ENCODE results near the gene OR8G1.
"Not testable (repeated sequence)": the region's sequence is repeated elsewhere in the genome, so short reads cannot be mapped to it uniquely, and the experiment has no call there.

Gene OR8G1

DNA sequence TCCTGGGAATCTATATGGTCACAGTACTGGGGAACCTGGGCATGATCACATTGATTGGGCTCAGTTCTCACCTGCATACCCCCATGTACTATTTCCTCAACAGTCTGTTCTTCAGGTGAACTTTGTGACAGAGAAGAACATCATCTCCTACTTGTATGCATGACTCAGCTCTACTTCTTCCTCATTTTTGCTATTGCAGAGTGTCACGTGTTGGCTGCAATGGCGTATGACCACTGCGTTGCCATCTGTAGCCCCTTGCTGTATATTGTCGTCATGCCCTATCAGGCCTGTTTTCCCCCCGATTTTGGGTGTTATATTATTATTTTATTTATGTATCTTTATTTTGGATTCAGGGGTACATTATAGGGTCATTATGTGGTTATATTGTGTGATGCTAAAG, 2.4 kb upstream of the OR8G1 start:
- DNase-seq (ENCODE audit: low spot score): no peak

DNA sequence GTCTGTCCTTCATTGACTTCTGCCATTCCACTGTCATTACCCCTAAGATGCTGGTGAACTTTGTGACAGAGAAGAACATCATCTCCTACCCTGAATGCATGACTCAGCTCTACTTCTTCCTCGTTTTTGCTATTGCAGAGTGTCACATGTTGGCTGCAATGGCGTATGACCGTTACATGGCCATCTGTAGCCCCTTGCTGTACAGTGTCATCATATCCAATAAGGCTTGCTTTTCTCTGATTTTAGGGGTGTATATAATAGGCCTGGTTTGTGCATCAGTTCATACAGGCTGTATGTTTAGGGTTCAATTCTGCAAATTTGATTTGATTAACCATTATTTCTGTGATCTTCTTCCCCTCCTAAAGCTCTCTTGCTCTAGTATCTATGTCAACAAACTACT, 9.0 kb downstream of the OR8G1 start:
- not testable (repeated sequence) for DNase-seq (ENCODE audit: low spot score)

- no peak for DNase-seq (ENCODE audit: low spot score)
These were observed 15.2 kb downstream of the OR8G1 start, which contains the start of gene OR8G5 for GRCh38 chr11:124256076-124256475. OR8G5 (plus strand) TSS chr11:124256376; CDS start chr11:124264932, 8,556 bp downstream.

DNA sequence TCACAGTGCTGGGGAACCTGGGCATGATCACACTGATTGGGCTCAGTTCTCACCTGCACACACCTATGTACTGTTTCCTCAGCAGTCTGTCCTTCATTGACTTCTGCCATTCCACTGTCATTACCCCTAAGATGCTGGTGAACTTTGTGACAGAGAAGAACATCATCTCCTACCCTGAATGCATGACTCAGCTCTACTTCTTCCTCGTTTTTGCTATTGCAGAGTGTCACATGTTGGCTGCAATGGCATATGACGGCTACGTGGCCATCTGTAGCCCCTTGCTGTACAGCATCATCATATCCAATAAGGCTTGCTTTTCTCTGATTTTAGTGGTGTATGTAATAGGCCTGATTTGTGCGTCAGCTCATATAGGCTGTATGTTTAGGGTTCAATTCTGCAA, 24.1 kb downstream of the OR8G1 start:
- not testable (repeated sequence) for DNase-seq (ENCODE audit: low spot score)

- not testable (repeated sequence) for DNase-seq (ENCODE audit: low spot score)
These were observed 30.0 kb downstream of the OR8G1 start for GRCh38 chr11:124270886-124271285.

GRCh38 chr11:124274000-124274399, 33.1 kb downstream of the OR8G1 start:
- no peak for DNase-seq (ENCODE audit: low spot score)

GRCh38 chr11:124276081-124276480, 35.2 kb downstream of the OR8G1 start:
- no peak for DNase-seq (ENCODE audit: low spot score)

- no peak for DNase-seq (ENCODE audit: low spot score)
These were observed 36.3 kb downstream of the OR8G1 start for GRCh38 chr11:124277207-124277606.

DNA sequence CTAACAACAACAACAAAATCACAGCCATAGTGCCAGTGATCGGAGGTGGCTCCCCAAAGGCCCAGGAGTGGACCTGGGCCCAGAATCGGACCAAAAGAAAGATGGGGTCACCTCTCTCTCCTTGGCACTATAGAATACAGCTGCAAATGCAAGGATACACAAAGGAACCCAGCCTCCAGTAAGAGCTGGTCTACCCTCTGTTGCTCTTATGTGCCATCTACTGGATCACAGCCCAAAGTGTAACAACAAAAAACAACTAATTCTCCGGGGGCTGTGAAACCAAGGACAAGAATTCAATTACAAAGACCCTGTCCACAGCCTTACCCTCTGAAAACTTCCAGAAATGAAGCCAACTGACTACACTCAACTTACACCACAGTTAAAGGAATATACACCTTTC, 36.9 kb downstream of the OR8G1 start:
- no peak for DNase-seq (ENCODE audit: low spot score)

DNA sequence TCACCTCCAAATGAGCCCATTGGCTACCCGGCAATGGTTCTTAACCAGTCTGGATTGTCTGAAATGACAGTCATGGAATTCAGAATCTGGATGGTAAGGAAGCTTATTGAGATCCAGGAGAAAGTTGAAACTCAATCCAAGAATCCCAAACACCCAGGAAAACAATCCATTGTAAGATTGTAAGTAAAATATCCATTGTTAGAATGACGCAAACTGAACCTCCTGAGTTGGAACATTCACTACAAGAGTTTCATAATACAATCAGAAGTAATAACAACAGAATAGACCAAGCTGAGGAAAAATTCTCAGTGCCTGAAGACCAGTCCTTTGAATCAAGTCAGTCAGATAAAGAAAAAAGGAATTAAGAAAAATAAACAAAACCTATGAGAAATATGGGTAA, 37.4 kb downstream of the OR8G1 start:
- no peak for DNase-seq (ENCODE audit: low spot score)

DNA sequence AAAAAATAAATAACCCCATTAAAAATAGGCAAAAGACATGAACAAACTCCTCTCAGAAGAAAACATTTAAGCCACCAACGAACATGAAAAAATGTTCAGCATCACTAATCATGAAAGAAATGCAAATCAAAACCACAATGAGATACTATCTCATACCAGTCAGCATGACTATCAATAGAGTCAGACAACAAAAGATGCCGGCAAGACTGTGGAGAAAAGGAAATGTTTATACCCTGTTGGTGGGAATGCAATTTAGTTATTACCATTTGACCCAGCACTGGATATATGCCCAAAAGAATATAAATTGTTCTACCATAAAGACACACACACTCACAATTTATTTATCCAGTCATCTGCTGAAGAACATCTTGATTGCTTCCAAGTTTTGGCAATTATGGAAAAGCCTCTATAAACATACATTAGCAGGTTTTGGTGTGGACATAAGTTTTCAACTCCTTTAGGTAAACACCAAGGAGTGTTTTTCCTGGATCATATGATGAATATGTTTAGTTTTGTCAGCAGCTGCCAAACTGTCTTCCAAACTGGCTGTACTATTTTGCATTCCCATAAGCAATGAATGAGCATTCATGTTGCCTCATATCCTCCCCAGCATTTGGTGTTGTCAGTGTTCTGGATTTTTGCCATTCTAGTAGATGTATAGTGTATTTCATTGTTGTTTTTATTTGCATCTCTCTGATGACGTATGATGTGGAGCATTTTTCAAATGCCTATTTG, 44.9 kb downstream of the OR8G1 start:
- DNase-seq (ENCODE audit: low spot score): peak; percentile 43

GRCh38 chr11:124294687-124295086, 53.8 kb downstream of the OR8G1 start:
- DNase-seq (ENCODE audit: low spot score): no peak

DNA sequence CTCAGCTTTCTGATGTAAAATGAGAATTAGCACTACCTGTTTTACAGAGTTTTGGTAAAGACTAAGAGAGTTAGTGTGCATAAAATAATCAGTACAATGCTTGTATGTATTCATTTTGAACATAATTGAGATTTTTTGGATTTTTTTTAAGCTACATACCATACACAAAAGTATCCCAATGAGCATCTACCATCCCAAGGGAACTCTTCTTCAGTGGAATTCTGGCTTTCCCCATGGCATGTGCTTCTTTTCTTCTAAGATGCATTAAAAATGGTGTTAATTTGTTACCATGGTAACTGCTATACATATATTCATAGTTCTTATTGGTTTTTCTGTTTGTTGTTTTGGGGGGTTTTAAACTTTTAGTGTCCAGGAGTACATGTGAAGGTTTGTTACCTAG, 55.1 kb downstream of the OR8G1 start:
- no peak for DNase-seq (ENCODE audit: low spot score)

GRCh38 chr11:124297921-124298320, 57.0 kb downstream of the OR8G1 start:
- DNase-seq (ENCODE audit: low spot score): peak; percentile 6

- DNase-seq (ENCODE audit: low spot score): peak; percentile 61
These were observed 60.7 kb downstream of the OR8G1 start for GRCh38 chr11:124301548-124301947.

GRCh38 chr11:124302347-124303125, 61.6 kb downstream of the OR8G1 start:
- DNase-seq (ENCODE audit: low spot score): no peak

All from RKO (cell line).